Measurements from ENCODE around the gene CCDC3. TPM values are rescaled to one million over a fixed set of nuclear protein-coding genes. Genes with fewer than 3 reads are reported as not detected.

The CCDC3 gene
- total RNA-seq, 1 experiment from 2014 or later: 0.10 TPM

GRCh38 chr10:12961416-12962205 lies 39.9 kb downstream of the CCDC3 start:
- Histone ChIP-seq H3K27ac (ENCODE audit: low read length) (no peak overlapping the region), H3K36me3 (ENCODE audit: control insufficient read depth, insufficient read depth, low read length) (no peaks in the 10 kb centered on the region), H3K27me3 (ENCODE audit: control insufficient read depth, insufficient read depth, low read length) (no peaks in the 10 kb centered on the region; the same call in 1 of the 2 replicates), H3K4me3 (ENCODE audit: low read depth in 2 of 2, low read length in 2 of 2) (no peak overlapping the region), H3K9me3 (ENCODE audit: control insufficient read depth, insufficient read depth, low read depth, low read length) (no peaks in the 10 kb centered on the region), H3K4me1 (ENCODE audit: control insufficient read depth, insufficient read depth, low read length) (no peaks in the 10 kb centered on the region)
- TF ChIP-seq TCF7L2 (IDR thresholded peaks at IDR 0.05; ENCODE audit: low read depth, low read length) (no peak), CTCF (IDR thresholded peaks at IDR 0.05) (no peak), REST (IDR thresholded peaks at IDR 0.05; ENCODE audit: insufficient read depth in 1 of 2, low read depth in 2 of 2, low read length in 1 of 2) (no peak), POLR2AphosphoS5 (IDR thresholded peaks at IDR 0.05; ENCODE audit: low read depth, low read length) (no peak), SIN3A (IDR thresholded peaks at IDR 0.05; ENCODE audit: borderline replicate concordance, insufficient read depth, low read depth, low read length) (no peak)
- POLR2A ChIA-PET: no interaction called here
- ATAC-seq: no peak
- intact Hi-C loops (cut with micrococcal nuclease; ENCODE audit: unreplicated experiment): no loop called here
- CTCF ChIA-PET: no interaction called here
- no TSS peak for BruUV-seq (replicated peaks)
- DNase-seq (ENCODE audit: low read depth, low spot score): no peak
- in situ Hi-C loops (cut with HindIII; ENCODE audit: low pct_unique_long_range_greater_than_20kb, low sequenced_read_pairs): no loop called here

GRCh38 chr10:12960941-12961340 lies 40.6 kb downstream of the CCDC3 start:
- Histone ChIP-seq H3K27me3 (ENCODE audit: control insufficient read depth, insufficient read depth, low read length) (no peaks in the 10 kb centered on the region; the same call in 1 of the 2 replicates), H3K9me3 (ENCODE audit: control insufficient read depth, insufficient read depth, low read depth, low read length) (no peaks in the 10 kb centered on the region), H3K4me3 (ENCODE audit: low read depth in 2 of 2, low read length in 2 of 2) (no peak overlapping the region), H3K36me3 (ENCODE audit: control insufficient read depth, insufficient read depth, low read length) (no peaks in the 10 kb centered on the region), H3K27ac (ENCODE audit: low read length) (no peak overlapping the region), H3K4me1 (ENCODE audit: control insufficient read depth, insufficient read depth, low read length) (no peaks in the 10 kb centered on the region)
- ChIA-PET CTCF (no interaction called here), POLR2A (no interaction called here)
- BruUV-seq (replicated peaks): no TSS peak
- in situ Hi-C loops (cut with HindIII; ENCODE audit: low pct_unique_long_range_greater_than_20kb, low sequenced_read_pairs): no loop called here
- intact Hi-C loops (cut with micrococcal nuclease; ENCODE audit: unreplicated experiment): no loop called here
- TF ChIP-seq TCF7L2 (IDR thresholded peaks at IDR 0.05; ENCODE audit: low read depth, low read length) (no peak), CTCF (IDR thresholded peaks at IDR 0.05) (no peak), SIN3A (IDR thresholded peaks at IDR 0.05; ENCODE audit: borderline replicate concordance, insufficient read depth, low read depth, low read length) (no peak), REST (IDR thresholded peaks at IDR 0.05; ENCODE audit: insufficient read depth in 1 of 2, low read depth in 2 of 2, low read length in 1 of 2) (no peak), POLR2AphosphoS5 (IDR thresholded peaks at IDR 0.05; ENCODE audit: low read depth, low read length) (no peak)
- DNase-seq (ENCODE audit: low read depth, low spot score) (no peak), ATAC-seq (no peak)

All from Panc1 (cell line).